HG03442 (cell line): Measurements from ENCODE around the gene LCA5L.
"Not testable (repeated sequence)": the region's sequence is repeated elsewhere in the genome, so short reads cannot be mapped to it uniquely, and the experiment has no call there.

Experiments used
- ATAC-seq: cut with Tn5 transposase; IDR thresholded peaks from one replicate; pipeline ENCODE4 v1.9.1; 2021; ENCODE audit warnings: mild to moderate bottlenecking, moderate library complexity; ENCODE audit not compliant: unreplicated experiment

LCA5L gene

DNA sequence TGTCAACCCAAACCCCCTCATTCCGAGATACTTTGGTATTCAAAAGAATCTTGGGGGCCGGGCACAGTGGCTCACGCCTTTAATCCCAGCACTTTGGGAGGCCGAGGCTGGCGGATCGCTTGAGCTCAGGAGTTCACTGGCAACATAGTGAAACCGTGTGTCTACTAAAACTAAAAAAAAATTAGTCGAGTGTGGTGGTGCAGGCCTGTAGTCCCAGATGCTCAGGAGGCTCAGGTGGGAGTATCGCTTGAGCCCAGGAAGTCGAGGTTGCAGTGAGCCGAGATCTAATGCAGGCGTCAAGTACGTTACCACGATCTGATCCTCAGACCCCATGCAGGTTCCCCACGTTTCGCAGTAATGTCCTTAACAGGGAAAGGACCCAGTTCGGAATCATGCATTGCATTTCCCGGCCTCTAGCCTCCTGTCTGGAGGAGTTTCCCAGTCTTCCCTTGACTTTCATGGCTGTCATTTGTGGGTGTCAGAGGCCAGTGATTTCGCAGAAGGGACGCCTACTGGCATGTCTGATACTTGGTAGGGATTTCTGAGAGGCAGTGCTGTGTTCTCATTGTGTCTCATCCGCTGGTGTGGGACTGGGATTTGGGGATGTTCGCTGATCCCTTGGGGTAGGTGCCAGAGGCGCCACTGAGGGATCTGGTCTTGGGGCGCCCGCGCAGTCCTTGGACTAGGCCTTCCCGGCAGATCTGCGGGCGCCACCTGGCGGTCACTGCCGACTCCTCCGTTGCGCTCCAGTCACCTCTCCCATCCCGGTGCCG, 57.4 kb downstream of the LCA5L start:
- peak; percentile 72 for ATAC-seq

DNA sequence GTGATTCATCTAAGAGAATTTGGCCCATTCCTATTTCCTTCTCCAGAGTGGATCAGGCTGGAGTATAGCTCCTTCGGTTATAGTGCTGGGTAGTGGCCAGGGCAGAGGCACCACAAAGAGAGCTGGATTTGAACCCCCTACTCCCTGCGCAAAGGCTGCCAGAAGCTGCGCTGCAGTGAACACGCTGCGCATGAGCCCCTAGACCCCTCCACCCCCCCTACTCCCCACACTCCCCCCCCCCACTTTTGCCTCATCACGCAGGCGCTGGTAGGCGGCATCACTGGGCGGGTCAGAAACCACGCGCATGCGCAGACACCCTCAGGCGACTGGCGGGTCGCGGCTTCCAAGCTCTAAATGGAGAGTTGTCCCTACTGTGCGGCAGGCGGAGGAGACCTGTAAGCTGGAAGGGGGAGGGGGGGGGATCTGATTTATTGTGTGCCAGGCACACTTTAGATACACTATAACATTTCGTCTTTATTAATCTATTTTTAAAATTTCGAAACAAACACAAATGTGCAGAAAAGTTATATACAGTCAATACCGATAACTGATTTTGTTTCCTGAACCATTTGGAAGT, 58.0 kb downstream of the LCA5L start:
- peak; percentile 51 for ATAC-seq

DNA sequence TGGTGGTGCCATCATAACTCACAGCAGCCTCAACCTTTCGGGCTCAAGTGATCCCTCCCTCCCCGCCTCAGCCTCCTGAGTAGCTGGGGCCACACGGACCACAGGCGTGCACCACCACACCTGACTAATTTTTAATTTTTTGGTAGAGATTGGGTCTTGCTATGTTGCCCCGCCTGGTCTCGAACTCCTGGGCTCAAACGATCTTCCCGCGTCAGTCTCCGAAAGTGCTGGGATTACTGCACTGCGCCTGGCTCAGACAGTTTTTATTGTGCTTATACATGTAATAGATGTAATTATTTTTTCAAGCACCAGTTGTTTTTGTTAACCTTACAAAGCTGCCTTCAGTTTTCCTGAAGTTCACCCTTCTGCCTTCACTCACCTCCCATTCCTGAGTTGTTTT, 58.7 kb downstream of the LCA5L start:
- no peak for ATAC-seq

DNA sequence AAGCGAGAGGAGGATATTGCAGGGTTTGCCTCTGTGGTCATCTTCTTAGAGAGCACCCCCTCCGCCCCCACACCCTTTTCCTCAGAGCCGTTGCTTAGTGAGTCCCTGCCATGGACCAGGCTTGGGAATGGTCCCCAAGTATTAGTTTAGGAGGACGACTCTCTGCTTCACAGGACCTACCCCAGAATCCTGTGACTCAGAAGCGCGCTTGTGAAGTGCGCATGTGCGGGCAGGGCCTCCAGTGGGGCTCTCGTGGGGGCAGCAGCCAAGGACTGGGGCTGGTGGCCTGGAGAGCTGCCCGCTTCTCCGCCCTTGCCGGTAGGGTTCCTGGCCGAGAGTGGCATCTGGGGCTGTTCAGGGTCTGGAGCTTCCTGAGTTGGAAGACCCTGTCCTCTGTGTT, 59.4 kb downstream of the LCA5L start:
- no peak for ATAC-seq

DNA sequence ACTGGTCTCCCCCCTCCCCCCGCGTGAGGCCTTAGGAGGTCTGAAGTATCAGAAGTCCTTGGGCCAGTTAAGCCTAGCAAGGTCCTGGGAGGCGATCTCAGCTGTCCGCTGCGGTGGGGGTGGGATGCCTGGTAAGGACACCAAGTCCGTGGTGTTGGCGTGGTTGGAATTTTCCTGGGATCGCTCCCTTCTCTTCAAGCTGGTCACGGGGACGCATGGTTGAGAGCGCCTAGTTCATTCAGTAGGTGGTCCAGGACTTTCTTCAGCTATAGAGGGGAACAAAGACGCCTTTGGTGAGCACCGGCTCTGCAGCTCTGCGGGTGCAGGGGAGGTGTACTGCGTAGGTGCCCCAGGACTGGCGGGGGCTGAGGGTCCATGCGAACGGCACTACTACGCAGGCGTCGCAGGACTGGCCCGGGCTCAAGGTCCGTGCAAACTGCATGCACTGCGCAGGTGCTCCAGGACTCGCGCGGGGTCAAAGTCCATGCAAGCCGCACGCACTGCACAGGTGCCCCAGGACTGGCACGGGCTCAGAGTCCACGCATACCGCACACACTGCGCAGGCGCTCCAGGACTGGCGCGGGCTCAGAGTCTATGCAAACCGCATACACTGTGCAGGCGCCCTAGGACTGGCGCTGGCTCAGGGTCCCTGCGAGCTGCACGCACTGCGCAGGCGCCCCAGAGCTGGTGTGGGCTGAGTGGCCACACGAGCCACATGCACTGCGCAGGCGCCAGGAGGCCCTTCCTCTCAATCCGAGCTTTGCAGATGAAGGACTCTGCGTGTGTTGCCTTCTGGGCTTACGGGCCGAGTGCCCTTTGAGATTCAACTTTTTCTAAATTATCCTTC, 60.1 kb downstream of the LCA5L start:
- no peak for ATAC-seq

DNA sequence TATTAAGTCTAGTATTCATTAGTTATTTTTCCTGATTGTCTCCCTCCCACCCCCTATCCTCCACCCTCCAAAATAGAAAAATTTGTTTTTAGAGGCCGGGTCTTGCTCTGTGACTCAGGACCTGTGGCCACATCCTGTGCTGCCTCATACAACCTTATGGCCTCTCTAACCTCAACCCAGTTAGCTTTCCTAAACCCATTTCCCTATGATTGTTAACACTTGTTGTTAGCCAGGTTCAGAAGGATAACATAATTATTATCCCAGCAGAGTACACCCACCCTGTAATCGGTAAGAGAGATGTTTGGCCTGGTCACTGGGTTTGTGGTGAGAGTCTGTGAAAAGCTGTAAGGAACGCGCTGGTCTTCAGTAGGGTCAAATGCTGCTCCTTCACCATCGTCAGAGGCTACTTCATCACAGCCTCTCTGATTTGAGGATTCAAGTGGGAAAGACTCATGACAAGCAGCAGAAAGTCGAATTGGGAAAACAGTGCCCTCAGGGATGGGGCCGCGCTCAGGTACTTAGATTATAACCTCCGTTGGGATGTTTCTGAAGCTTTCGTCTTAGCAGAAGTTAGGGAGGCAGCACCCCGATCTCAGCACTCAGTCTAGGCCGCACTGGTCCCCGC, 60.8 kb downstream of the LCA5L start:
- ATAC-seq, result no peak

DNA sequence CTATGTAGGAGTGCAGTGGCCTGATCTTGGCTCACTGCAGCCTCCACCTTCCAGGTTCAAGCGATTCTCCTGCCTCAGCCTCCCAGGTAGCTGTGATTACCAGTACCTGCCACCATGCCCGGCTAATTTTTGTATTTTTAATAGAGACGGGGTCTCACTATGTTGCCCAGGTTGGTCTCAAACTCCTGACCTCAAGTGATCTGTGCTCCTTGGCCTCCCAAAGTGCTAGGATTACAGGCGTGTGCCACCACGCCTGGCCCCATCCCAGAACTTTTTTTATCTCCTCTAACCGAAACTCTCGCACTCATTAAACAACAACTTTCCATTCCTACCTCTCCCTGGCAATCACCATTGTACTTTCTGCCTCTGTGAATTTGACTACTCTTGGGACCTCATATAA, 63.5 kb downstream of the LCA5L start:
- not testable (repeated sequence) for ATAC-seq

DNA sequence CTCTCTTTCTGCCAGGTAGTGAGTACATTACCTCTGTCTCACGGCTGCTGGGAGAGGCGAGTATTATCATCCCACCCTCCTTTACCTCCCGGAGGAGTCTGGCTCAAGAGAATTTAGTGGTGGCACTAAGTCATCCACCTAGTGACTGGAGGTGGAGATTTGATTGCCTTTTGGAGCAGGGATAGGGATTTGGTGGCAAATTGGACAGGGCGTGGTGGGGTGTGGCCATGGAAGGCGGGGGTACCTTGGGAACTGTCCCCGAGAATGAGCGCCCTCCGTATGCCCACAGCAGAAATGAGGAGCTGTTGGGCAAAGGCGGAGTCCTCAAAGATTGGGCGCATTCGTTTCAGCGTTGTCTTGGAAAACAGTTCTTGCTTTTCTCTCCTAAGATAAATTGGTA, 64.6 kb downstream of the LCA5L start:
- no peak for ATAC-seq

DNA sequence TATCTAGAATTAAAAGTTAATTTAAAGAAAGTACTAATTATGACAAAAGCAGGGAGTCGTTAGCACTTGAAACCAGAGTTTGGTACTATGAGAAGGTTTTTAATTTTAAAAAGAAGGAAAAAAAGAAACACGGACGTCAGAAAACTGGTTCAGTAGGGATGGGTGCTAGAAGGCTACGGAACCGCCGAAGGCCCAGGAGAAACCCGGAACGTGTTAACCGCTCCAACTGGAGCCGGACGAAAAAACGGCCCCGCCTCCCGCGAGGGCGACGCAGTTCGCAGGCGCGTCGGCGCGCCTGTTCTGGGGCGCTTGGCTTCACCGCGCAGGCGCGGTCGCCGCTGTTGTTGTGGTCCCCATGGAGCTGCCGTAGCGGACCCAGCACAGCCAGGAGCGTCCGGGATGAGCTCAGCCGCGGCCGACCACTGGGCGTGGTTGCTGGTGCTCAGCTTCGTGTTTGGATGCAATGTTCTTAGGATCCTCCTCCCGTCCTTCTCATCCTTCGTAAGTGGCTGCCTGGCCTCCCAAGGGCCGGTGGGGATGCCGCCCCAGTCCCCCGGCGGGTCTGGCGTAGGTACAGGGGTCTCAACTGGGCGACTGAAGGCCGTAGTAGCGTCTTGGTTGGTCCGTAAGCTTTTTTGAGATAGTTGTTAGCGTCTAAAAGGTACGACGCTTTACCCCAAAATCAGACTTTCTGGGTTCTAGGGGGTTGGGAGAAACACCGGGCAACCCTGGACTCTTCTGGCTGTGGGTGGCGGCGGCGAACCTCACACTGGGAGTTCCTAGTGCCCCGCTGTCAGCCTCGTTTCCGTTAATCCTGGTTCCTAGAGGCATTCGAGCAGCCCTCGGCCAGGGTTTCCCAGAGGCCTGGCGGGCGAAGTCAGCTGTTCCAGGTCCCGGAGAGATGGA, 65.3 kb downstream of the LCA5L start:
- ATAC-seq, result peak; percentile 95

DNA sequence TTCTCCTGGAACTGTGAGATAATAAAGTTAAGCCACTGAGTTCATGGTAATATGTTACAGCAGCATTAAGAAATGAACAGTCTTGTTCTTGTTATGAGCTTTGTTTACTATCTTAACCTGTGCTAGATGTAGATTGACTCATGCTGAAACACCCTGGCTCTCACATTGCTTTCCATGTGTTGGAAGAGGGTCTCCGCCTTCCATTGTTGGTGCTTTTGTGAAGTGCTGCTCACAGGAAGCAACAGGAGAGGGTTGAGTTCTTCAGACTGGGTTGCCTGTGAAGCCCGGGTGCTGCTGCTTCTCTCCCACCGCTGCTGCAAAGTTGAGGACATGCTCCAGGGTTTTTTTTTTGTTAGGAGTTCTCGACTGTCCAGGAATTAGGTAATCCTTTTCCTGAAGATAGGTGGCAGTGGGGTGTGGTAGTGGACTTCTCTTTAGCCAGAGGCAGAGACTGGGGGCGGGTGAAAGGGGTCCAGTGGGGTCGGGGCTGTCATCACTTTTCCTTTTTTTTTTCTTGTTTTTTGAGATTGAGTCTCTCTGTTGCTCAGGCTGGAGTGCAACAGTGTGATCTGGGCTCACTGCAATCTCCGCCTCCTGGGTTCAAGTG, 68.0 kb downstream of the LCA5L start:
- ATAC-seq, result no peak

DNA sequence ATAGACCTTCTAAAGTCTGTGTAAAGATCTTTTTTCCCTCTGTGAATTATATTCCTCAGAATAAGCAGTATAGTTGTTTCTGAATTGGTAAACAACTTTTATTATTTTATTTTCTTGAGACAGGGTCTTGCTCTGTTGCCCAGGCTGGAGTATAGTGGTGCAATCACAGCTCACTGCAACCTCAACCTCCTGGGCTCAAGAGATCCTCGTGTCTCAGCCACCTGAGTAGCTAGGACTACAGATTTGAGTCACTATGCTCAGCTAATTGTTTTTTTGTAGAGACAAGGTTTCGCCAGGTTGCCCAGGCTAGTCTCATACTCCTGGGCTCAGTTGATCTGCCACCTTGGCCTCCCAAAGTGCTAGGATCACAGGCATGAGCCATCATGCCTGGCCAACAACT, 70.1 kb downstream of the LCA5L start:
- no peak for ATAC-seq

DNA sequence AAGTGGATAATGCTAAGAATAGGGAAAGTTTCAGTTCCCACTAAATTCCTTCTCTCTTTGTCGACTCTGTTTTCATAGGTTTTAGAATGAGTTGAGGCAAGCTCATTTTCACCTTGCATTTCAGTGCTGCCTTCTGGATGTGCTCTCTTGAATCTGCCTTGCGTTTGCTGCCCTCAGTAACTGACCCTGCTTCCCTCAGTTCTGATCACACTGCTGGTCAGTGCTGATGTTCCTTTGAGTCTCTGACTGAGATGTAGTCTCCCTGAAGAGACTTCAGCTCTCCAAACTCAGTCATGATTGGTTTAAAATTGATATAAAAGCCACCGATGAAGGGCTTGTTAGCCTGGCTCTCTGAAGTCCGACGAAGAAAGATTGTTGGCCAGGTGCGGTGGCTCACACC, 71.5 kb downstream of the LCA5L start:
- ATAC-seq, result no peak

DNA sequence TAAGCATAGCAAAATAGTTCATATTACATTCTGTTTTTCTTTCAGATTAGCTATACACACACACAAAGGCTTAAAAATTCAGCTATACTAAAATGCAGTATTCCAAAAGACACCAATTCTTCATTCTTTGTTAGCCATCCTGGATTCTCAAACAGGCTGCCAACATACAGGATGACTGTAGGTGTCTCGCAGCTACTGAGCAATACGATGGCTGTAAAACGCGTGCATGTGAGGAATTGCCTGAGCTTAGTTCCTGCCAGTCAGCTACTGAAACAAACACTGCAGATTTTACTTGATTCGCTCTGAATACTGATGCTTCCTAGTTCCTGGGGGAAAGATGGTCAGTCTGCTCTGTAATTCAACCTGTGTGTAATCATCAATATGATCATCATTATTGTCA, 71.9 kb downstream of the LCA5L start:
- no peak for ATAC-seq

DNA sequence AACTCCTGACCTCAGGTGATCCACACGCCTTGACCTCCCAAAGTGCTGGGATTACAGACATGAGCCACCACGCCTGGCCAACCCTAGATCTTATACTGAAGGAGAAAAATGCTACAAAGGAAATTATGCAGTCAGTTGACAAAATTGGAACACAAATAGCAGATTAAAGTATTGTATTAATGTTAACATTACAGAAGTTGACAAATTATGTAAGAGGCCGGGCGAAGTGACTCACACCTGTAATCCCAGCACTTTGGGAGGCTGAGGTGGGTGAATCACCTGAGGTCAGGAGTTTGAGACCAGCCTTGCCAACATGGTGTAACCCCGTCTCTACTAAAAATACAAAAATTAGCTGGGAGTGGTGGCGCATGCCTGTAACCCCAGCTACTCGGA, 75.7 kb downstream of the LCA5L start:
- ATAC-seq, result not testable (repeated sequence)

DNA sequence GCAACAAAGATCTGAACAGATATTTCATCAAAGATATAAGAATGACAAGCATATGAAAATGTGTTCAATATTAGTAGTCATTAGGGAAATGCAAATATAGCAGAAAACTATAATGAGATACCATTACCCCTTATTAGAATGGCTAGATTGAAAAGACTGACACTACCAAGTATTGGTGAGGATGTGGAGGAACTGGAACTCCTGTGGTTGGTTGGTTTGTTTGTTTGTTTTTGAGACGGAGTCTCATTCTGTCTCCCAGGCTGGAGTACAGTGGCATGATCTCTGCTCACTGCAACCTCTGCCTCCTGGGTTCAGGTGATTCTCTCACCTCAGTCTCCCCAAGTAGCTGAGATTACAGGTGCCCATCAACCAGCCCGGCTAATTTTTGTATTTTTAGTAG, 77.8 kb downstream of the LCA5L start:
- no peak for ATAC-seq

DNA sequence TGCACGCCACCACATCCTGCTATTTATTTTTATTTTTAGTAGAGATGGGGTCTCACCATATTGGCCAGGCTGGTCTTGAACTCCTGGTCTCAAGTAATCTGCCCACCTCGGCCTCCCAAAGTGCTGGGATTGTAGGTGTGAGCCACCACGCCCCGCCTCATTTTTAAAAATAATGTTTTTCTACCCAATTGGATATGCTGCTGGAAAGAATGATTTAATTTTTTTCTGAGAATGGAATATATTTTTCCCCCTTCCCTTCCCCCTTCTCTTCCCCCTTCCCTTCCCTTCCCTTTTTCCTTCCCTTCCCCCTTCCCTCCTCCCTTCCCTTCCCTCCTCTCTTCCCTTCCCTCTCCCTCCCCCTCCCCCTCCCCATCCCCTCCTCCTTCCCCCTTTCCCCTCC, 79.0 kb downstream of the LCA5L start:
- no peak for ATAC-seq

DNA sequence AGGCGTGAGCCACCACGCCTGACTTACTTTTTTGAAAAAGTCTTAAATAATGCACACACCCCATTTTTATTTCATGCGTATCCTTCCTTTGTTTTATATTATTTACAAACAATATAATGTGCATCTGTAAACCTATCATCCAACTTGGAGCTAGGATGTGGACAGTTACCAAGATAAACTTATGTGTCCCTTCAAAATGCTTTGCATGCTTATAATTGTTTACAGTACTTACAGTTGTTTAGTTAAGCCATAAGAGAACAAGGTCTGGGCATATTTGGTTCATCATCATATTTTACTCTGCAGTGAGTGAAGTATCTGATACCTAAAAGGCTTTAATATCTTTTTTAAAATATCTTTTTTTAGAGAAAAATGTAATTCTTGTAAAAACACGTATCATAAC, 80.6 kb downstream of the LCA5L start:
- no peak for ATAC-seq

DNA sequence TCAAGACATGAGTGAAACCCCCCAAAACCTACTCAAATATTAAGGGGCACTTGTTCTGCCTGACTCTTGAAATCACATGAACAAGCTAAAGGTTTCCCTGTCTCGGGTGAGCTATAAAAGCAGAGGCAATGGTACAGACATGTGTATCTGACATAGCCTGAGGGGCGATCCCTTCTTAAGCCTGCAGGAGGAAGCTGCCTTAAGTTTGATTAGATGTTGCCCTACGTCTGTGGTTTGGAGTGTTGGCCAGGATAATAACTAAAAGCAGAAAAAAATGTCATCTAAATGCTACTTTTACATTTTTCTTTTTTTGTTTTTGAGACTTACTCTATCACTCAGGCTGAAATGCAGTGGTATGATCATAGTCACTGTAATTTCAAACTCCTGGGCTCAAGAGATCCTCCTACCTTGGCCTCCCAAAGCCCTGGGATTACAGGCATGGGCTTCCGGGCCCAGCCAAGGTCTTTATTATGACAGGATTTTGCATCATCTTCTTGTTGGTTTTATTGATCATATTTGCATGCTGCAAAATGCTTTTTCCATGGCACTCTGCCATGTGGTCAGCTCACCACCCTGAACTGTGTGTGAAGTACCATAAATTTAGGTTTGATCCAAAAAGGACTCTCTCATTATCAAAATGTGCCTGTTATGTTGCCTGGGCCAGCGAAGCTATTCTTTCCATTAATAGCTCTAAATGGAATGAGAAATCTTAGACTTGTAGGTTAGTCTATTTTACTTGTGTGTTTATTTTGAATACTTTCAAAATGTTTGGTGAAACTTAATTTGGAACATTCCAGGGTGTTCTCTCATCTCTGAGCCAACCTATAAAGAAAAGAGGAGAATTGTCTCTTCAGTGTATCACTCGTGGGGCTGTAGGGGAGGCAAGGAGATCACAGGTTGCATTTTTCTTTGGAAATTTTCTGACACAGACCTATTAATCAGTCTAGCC, 81.7 kb downstream of the LCA5L start:
- no peak for ATAC-seq

DNA sequence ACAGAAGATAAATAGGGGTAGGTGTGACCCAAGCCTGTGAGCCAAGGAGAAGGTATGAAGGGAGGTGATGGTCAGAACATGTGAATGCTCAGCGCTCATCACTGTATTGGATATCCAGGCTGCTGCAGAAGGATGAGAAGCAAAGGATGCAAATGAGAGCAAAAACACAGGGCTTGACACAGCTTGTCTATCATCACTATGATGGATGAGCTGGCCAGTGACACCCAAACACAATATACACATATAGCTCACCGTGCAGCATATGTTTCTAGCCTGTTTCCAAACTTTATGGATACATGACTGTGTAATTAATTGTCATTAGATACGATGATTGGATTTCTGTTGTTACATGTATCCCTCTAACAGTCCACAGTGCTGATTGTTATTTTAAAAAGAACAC, 82.8 kb downstream of the LCA5L start:
- no peak for ATAC-seq
